ENCODE data around the gene PTX4. TPM values are rescaled to one million over a fixed set of nuclear protein-coding genes. Genes with fewer than 3 reads are reported as not detected.

Gene PTX4
- total and polyA plus RNA-seq, 2 donors = 0.05 TPM

DNA sequence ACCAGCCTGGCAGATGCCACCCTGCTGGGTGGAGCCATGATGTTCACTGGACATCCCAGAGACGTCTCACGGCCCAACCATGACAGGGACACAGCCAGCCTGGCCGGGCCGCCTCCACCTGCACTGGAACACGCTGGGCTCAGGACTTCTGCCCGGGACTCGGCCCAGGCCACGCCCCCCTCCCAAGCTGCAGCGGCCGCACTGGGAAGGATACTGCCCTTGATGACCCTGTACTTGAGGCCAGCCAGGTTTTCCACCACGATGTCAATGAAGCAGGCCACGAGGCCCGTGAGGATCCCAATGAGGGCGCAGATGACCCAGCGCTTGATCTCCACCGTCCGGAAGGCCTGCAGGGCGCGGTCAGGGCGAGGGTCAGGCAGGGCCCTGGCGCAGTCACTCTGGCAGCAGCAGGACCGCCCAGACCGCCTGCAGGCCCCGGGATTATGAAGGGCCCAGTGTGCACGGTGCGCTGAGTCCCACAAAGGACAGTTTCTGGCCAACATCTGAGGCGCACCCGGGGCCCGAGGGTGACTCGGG lies 28.1 kb downstream of the PTX4 start:
- H3K36me3 ChIP-seq (ENCODE audit: control insufficient read depth in 2 of 2, insufficient read depth in 2 of 2, low read length in 1 of 2) = peaks cover 37 to 65% of the 10 kb centered on the region in 2 donors
- no peaks in the 10 kb centered on the region for H3K4me1 ChIP-seq (ENCODE audit: control insufficient read depth in 2 of 2, insufficient read depth in 2 of 2, low read length in 2 of 2)
- H3K9me3 ChIP-seq (ENCODE audit: control insufficient read depth in 2 of 2, insufficient read depth in 1 of 2, low read length in 1 of 2) = no peaks in the 10 kb centered on the region
- H3K27ac ChIP-seq (ENCODE audit: low read depth in 1 of 2, low read length in 1 of 2) = no peak overlapping the region
- H3K4me3 ChIP-seq (ENCODE audit: low read length in 2 of 2) = no peak overlapping the region
- 99% methylated on average over 30 of the region's 30 CpGs for WGBS
- DNase-seq (ENCODE audit: low read depth in 6 of 9, low spot score in 9 of 9) = no peak
- no peaks in the 10 kb centered on the region for H3K27me3 ChIP-seq (ENCODE audit: control insufficient read depth in 2 of 2, insufficient read depth in 1 of 2, low read length in 1 of 2)

DNA sequence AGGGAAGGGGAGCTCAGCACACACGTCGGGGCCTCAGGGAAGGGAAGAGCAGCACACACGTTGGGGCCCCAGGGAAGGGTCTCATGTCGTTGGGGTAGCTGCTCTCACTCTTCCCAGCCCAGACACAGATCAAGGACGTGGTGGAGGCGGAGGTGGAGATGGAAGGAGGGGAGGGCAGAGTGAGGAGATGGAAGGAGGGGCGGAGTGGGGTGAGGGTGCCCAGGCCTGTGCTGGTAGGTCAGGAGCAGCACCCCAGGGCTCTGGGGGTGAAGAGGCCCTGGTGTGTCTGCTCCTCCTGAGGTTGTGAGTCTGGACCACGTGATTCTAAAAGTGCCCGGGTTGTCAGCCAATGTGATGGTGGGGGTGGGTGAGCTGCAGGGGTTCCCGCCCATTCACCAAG lies 28.8 kb downstream of the PTX4 start:
- Histone ChIP-seq H3K4me1 (ENCODE audit: control insufficient read depth in 2 of 2, insufficient read depth in 2 of 2, low read length in 2 of 2) (no peaks in the 10 kb centered on the region), H3K27me3 (ENCODE audit: control insufficient read depth in 2 of 2, insufficient read depth in 1 of 2, low read length in 1 of 2) (no peaks in the 10 kb centered on the region), H3K27ac (ENCODE audit: low read depth in 1 of 2, low read length in 1 of 2) (no peak overlapping the region), H3K4me3 (ENCODE audit: low read length in 2 of 2) (no peak overlapping the region), H3K9me3 (ENCODE audit: control insufficient read depth in 2 of 2, insufficient read depth in 1 of 2, low read length in 1 of 2) (no peaks in the 10 kb centered on the region), H3K36me3 (ENCODE audit: control insufficient read depth in 2 of 2, insufficient read depth in 2 of 2, low read length in 1 of 2) (peaks cover 44 to 70% of the 10 kb centered on the region in 2 donors)
- WGBS = 93% methylated on average over 10 of the region's 10 CpGs
- DNase-seq (ENCODE audit: low read depth in 6 of 9, low spot score in 9 of 9) = no peak

DNA sequence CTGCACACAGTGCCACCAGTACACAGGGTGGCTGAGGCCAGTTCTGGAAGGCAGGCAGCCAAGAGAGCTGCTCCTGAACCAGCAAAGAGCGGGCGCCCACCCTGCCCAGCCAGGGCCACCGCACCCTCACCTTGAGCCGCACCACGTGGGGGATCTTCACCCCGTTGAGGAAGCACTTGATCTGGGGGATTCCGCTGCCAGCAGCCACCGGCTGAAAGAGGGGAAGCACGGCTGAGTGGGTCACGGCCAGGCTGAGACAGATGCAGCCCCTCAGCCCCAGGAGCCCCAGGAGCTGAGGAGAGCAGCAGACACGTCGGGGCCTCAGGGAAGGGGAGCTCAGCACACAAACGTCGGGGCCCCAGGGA lies 29.8 kb downstream of the PTX4 start:
- no peaks in the 10 kb centered on the region for H3K4me1 ChIP-seq (ENCODE audit: control insufficient read depth in 2 of 2, insufficient read depth in 2 of 2, low read length in 2 of 2)
- no peak for DNase-seq (ENCODE audit: low read depth in 6 of 9, low spot score in 9 of 9)
- peaks cover 51 to 72% of the 10 kb centered on the region in 2 donors for H3K36me3 ChIP-seq (ENCODE audit: control insufficient read depth in 2 of 2, insufficient read depth in 2 of 2, low read length in 1 of 2)
- no peaks in the 10 kb centered on the region for H3K27me3 ChIP-seq (ENCODE audit: control insufficient read depth in 2 of 2, insufficient read depth in 1 of 2, low read length in 1 of 2)
- no peak overlapping the region for H3K4me3 ChIP-seq (ENCODE audit: low read length in 2 of 2)
- H3K9me3 ChIP-seq (ENCODE audit: control insufficient read depth in 2 of 2, insufficient read depth in 1 of 2, low read length in 1 of 2) = no peaks in the 10 kb centered on the region
- H3K27ac ChIP-seq (ENCODE audit: low read depth in 1 of 2, low read length in 1 of 2) = no peak overlapping the region
- WGBS = 82% methylated on average over 14 of the region's 14 CpGs

DNA sequence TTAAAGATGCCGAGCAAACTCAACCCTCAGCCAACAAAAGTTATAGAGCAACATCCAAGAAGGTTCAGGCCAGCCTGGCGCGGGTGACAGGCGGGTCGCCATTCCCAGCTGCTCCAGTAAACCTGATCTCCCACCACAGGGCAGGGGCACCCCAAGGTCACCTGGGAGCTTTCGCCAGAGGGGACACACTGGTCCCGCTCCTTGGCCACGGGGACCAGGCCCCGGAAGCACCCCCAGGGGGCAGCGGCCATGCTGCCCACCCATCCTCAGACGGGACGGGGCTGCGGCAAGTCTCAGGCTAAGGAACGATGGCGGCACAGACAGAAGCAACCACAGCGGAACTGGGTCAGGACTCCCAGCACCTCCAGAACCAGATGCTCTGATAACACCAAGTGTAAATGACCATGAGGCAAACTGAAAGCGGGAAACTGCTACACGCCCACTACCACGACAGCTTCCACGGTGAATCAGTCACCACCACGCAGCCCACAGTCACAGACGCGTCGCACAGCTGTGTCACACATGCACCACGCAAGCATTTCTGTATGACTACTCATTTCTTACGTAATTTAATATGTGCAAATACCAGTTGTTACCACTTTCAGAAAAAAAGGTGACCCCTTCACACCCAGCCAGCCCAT lies 30.3 kb downstream of the PTX4 start:
- Histone ChIP-seq H3K9me3 (ENCODE audit: control insufficient read depth in 2 of 2, insufficient read depth in 1 of 2, low read length in 1 of 2) (no peaks in the 10 kb centered on the region), H3K36me3 (ENCODE audit: control insufficient read depth in 2 of 2, insufficient read depth in 2 of 2, low read length in 1 of 2) (peaks cover 53 to 76% of the 10 kb centered on the region in 2 donors), H3K27ac (ENCODE audit: low read depth in 1 of 2, low read length in 1 of 2) (no peak overlapping the region), H3K4me1 (ENCODE audit: control insufficient read depth in 2 of 2, insufficient read depth in 2 of 2, low read length in 2 of 2) (no peaks in the 10 kb centered on the region), H3K27me3 (ENCODE audit: control insufficient read depth in 2 of 2, insufficient read depth in 1 of 2, low read length in 1 of 2) (no peaks in the 10 kb centered on the region), H3K4me3 (ENCODE audit: low read length in 2 of 2) (no peak overlapping the region)
- 95% methylated on average over 26 of the region's 26 CpGs for WGBS
- no peak for DNase-seq (ENCODE audit: low read depth in 6 of 9, low spot score in 9 of 9)

DNA sequence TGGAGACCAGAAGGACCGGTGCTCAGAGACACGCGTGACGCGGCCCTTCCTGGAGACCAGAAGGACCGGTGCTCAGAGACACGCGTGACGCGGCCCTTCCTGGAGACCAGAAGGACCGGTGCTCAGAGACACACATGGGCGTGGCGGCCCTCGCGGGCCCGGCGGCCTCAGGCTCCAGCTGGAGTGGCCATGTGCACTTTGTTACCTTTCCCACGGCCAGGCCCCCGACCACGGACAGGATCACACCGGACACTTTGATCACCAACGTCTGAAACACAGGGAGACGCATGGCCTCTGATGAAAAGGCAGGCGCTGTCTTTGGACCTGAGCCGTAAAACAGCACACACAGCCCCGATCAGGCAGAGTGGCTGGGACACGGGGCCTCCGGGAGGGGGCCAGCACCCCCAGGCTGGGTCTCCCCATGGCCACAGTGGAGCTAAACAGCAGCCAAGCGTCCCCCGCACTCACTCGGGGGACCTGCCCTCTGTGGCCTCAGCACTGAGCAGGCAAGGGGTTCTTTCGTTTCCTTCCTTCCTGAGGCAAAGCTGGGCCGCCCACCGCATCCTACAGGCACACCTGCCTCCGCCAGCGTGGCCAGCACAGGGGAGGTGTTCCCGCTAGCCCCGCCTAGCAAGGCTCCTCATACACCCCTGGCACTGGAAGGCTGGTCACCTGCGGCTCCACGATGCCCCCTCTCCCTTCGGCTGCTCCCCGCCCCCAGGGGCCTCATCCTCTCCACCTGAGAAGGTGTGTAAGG lies 31.1 kb downstream of the PTX4 start:
- Histone ChIP-seq H3K27ac (ENCODE audit: low read depth in 1 of 2, low read length in 1 of 2) (no peak overlapping the region), H3K27me3 (ENCODE audit: control insufficient read depth in 2 of 2, insufficient read depth in 1 of 2, low read length in 1 of 2) (no peaks in the 10 kb centered on the region), H3K9me3 (ENCODE audit: control insufficient read depth in 2 of 2, insufficient read depth in 1 of 2, low read length in 1 of 2) (no peaks in the 10 kb centered on the region), H3K4me1 (ENCODE audit: control insufficient read depth in 2 of 2, insufficient read depth in 2 of 2, low read length in 2 of 2) (no peaks in the 10 kb centered on the region), H3K4me3 (ENCODE audit: low read length in 2 of 2) (no peak overlapping the region), H3K36me3 (ENCODE audit: control insufficient read depth in 2 of 2, insufficient read depth in 2 of 2, low read length in 1 of 2) (peaks cover 56 to 81% of the 10 kb centered on the region in 2 donors)
- WGBS = 86% methylated on average over 42 of the region's 42 CpGs
- DNase-seq (ENCODE audit: low read depth in 6 of 9, low spot score in 9 of 9) = no peak

DNA sequence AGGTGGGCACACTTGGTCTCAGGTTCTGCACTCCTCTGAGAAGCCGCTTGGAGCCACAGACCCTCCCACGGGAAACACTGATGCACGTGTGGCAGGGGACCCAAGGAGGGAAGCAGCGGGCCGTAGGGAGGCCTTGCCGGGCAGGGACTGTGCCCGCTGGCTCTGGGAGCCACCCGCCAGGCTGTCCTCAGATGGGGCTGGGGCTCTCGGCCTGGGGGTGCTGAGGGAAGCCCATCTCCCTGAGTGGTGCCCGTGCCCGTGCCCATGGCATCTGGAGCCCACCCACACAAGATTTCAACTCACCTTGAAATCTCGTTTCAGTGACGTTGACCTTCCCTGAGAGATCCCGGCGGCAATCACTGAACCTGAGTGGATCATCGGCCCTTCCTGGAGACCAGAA lies 31.8 kb downstream of the PTX4 start:
- DNase-seq (ENCODE audit: low read depth in 6 of 9, low spot score in 9 of 9) = no peak
- H3K4me3 ChIP-seq (ENCODE audit: low read length in 2 of 2) = no peak overlapping the region

DNA sequence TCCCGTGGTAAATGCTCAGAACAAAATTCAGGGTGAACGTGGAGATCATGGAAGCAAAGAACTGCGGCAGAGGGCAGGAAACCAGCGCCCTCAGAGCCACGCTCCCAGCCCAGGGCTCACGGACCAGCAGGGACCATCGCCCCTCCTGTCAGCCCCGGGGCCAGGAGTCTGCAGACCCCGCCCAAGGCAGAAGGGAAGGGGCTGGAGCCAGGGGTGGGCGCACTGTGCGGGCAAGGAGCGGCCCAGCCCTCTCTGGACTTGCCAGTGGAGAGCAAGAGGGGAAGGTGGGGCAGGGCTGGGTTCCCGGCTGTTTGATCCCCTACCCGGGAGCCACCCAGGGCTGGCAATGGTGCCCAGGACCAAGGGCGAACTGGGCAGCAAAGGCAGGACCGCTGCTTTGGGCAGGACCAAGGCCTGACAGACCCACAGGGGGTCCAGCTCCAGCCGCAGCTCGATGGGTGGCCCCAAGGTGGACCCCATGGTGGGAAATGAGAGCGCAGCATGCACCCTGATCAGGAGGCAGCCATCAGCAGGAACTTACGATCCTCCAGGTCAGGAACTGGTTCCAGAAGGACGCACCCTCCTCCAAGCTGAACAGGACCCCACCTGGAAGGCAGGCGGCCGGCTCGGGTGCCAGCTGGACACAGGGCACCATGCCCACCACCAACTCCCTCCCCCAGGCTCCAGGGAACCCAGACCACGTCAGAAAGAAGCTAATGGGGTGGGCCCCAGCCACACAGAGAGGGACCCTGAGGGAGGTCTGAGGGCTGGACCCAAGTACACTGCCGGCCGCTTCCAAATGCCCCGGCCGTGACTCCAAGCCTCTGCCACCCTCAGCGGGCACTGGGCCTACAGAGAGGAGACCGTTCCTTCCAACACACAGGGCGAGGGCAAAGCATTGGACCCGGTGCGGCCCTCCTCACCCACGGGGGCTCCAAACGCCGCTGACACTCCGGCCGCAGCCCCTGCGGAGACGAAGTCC lies 33.3 kb downstream of the PTX4 start:
- DNase-seq (ENCODE audit: low read depth in 6 of 9, low spot score in 9 of 9) = no peak
- Histone ChIP-seq H3K27me3 (ENCODE audit: control insufficient read depth in 2 of 2, insufficient read depth in 1 of 2, low read length in 1 of 2) (no peaks in the 10 kb centered on the region), H3K27ac (ENCODE audit: low read depth in 1 of 2, low read length in 1 of 2) (no peak overlapping the region), H3K36me3 (ENCODE audit: control insufficient read depth in 2 of 2, insufficient read depth in 2 of 2, low read length in 1 of 2) (peaks cover 54 to 84% of the 10 kb centered on the region in 2 donors), H3K9me3 (ENCODE audit: control insufficient read depth in 2 of 2, insufficient read depth in 1 of 2, low read length in 1 of 2) (no peaks in the 10 kb centered on the region), H3K4me1 (ENCODE audit: control insufficient read depth in 2 of 2, insufficient read depth in 2 of 2, low read length in 2 of 2) (no peaks in the 10 kb centered on the region), H3K4me3 (ENCODE audit: low read length in 2 of 2) (no peak overlapping the region)
- 94% methylated on average over 41 of the region's 41 CpGs for WGBS

More for the DNA sequence above, 31.8 kb downstream of the PTX4 start:
- WGBS = 98% methylated on average over 16 of the region's 16 CpGs
- H3K27ac ChIP-seq (ENCODE audit: low read depth in 1 of 2, low read length in 1 of 2) = no peak overlapping the region
- H3K9me3 ChIP-seq (ENCODE audit: control insufficient read depth in 2 of 2, insufficient read depth in 1 of 2, low read length in 1 of 2) = no peaks in the 10 kb centered on the region
- H3K27me3 ChIP-seq (ENCODE audit: control insufficient read depth in 2 of 2, insufficient read depth in 1 of 2, low read length in 1 of 2) = no peaks in the 10 kb centered on the region
- no peaks in the 10 kb centered on the region for H3K4me1 ChIP-seq (ENCODE audit: control insufficient read depth in 2 of 2, insufficient read depth in 2 of 2, low read length in 2 of 2)
- peaks cover 56 to 88% of the 10 kb centered on the region in 2 donors for H3K36me3 ChIP-seq (ENCODE audit: control insufficient read depth in 2 of 2, insufficient read depth in 2 of 2, low read length in 1 of 2)

DNA sequence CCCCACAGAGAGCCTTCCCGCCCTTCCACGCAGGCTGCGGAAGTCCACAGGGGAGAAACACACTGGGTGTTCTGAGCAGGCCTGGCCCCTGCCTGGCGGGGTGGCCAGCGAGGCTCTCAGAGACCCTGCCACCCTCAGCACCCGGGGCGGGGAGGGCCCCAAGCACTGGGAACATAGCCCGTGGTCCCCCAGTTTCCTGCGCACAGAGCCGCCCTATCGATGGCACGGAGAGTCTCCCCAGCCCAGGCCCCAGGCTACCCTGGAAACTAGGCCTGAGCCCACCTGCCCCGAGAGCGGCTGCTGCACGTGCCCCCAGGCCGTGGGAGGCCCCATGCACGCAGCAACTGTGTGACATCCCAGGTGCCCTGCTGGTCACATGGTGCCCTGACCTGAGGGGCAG lies 34.2 kb downstream of the PTX4 start:
- Histone ChIP-seq H3K4me1 (ENCODE audit: control insufficient read depth in 2 of 2, insufficient read depth in 2 of 2, low read length in 2 of 2) (no peaks in the 10 kb centered on the region), H3K36me3 (ENCODE audit: control insufficient read depth in 2 of 2, insufficient read depth in 2 of 2, low read length in 1 of 2) (peaks cover 56 to 85% of the 10 kb centered on the region in 2 donors), H3K4me3 (ENCODE audit: low read length in 2 of 2) (no peak overlapping the region), H3K27ac (ENCODE audit: low read depth in 1 of 2, low read length in 1 of 2) (no peak overlapping the region), H3K9me3 (ENCODE audit: control insufficient read depth in 2 of 2, insufficient read depth in 1 of 2, low read length in 1 of 2) (no peaks in the 10 kb centered on the region), H3K27me3 (ENCODE audit: control insufficient read depth in 2 of 2, insufficient read depth in 1 of 2, low read length in 1 of 2) (no peaks in the 10 kb centered on the region)
- no peak for DNase-seq (ENCODE audit: low read depth in 6 of 9, low spot score in 9 of 9)
- WGBS = 93% methylated on average over 17 of the region's 17 CpGs

Measured in thymus (tissue), 11 donors.